ENCODE results near the gene SLC22A3.

The SLC22A3 gene

GRCh38 chr6:160500639-160501038, 152.5 kb downstream of the SLC22A3 start:
- H3K36me3 ChIP-seq (ENCODE audit: control insufficient read depth, insufficient read depth, low read length) = peaks cover 4% of the 10 kb centered on the region; the same call in 1 of the 2 replicates
- H3K9me3 ChIP-seq (ENCODE audit: control insufficient read depth, insufficient read depth, low read length) = no peaks in the 10 kb centered on the region
- H3K27ac ChIP-seq (ENCODE audit: low read depth, low read length) = no peak overlapping the region
- no peak overlapping the region for H3K4me3 ChIP-seq (ENCODE audit: low read depth, low read length)
- H3K27me3 ChIP-seq (ENCODE audit: control insufficient read depth, insufficient read depth, low read length) = no peaks in the 10 kb centered on the region
- H3K4me1 ChIP-seq (ENCODE audit: control insufficient read depth, insufficient read depth, low read length) = no peaks in the 10 kb centered on the region
- H3K9ac ChIP-seq (ENCODE audit: low read depth, low read length) = no peak overlapping the region

Data from HUES48 (cell line).